K562 (cell line): ENCODE measurements around the gene KRTAP5-11. TPM values are rescaled to one million over a fixed set of nuclear protein-coding genes. Genes with fewer than 3 reads are reported as not detected.

Source experiments
- ATAC-seq: fragments of 200-7000 bp; cut with Tn5 transposase; 3 replicates; pipeline ENCODE4 v1.9.1; 2020; ENCODE audit warnings: moderate library complexity
- BruUV-seq: library from RNA; stranded (reverse); fragments of 400-500 nt; replicated peaks from 2 replicates; lab custom pipeline; 2021; lab: Mats Ljungman, UMichigan
- CTCF ChIA-PET: fragments of 300-600 bp; formaldehyde crosslinking; extraction: SDS; loops from one replicate; lab custom pipeline; 2021; ENCODE audit warnings: low intra/inter-chr PET ratio; lab: Yijun Ruan, JAX
- POLR2A ChIA-PET: fragments of 300-600, 350-650 bp; sonication (Branson Sonifier 250); formaldehyde crosslinking; extraction: SDS; loops from one replicate; lab custom pipeline; 2021; ENCODE audit warnings: antibody characterized with exemption, inconsistent platforms; lab: Yijun Ruan, JAX
- DNase-seq, 4 experiments: peaks; one replicate each; pipeline versions ENCODE4 v3.0.0 to v3.0.0-alpha.2; 2011 to 2018; ENCODE audit warnings: low spot score in 3 of 4, mixed read lengths in 3 of 4; ENCODE audit errors: extremely low read depth in 1 of 4
- FAIRE-seq: peaks from 2 replicates; lab custom pipeline; 2011; peaks lifted over from hg19 to GRCh38; lab: Jason Lieb, UNC
- H2AFZ ChIP-seq: 2 replicates; pipeline ENCODE4 v1.6.0; 2011; ENCODE audit warnings: low read depth, low read length, control low read depth, inconsistent platforms
- H3K27ac ChIP-seq: fragments of 200-600 bp; 3 replicates; pipeline ENCODE4 v1.8.0; 2011; ENCODE audit warnings: low read depth, mild to moderate bottlenecking, control low read depth, inconsistent platforms, low read length, moderate library complexity, mixed read lengths; ENCODE audit errors: extremely low read depth
- H3K27me3 ChIP-seq, 2 experiments: fragments of 300-600 bp in 1 of 2; 2 replicates in 1 of 2; 3 replicates in 1 of 2; pipeline versions ENCODE4 v1.6.0 to v1.8.0; 2011; ENCODE audit warnings: inconsistent platforms in 2 of 2, low read length in 2 of 2, mild to moderate bottlenecking in 1 of 2, mixed read lengths in 1 of 2, moderate library complexity in 1 of 2; ENCODE audit not compliant: control insufficient read depth in 2 of 2, insufficient read depth in 2 of 2
- H3K36me3 ChIP-seq: fragments of 300-600 bp; 3 replicates; pipeline ENCODE4 v1.8.0; 2011; ENCODE audit warnings: mild to moderate bottlenecking, low read length, inconsistent platforms; ENCODE audit not compliant: control insufficient read depth, insufficient read depth
- H3K4me1 ChIP-seq, 2 experiments: fragments of 200-600 bp in 1 of 2; replicated peaks in 1 of 2; 2 replicates in 1 of 2; 3 replicates in 1 of 2; pipeline versions ENCODE4 v1.5.1 to v1.8.0; 2011; ENCODE audit warnings: inconsistent platforms in 2 of 2, low read length in 2 of 2, mild to moderate bottlenecking in 1 of 2, mixed read lengths in 1 of 2, moderate library complexity in 1 of 2; ENCODE audit not compliant: control insufficient read depth in 2 of 2, insufficient read depth in 2 of 2
- H3K4me2 ChIP-seq: 2 replicates; pipeline ENCODE4 v1.6.1; 2011; ENCODE audit warnings: low read length, control low read depth, inconsistent platforms, mixed read lengths; ENCODE audit not compliant: insufficient read depth
- H3K4me3 ChIP-seq: fragments of 200-600 bp; sonication (generic), shearing (Covaris generic); 2 replicates; pipeline ENCODE4 v1.5.1; 2016; ENCODE audit warnings: control low read depth, inconsistent platforms
- H3K79me2 ChIP-seq: fragments of 200-600 bp; 3 replicates; pipeline ENCODE4 v1.8.0; 2011; ENCODE audit warnings: low read length, inconsistent platforms; ENCODE audit not compliant: control insufficient read depth, insufficient read depth
- H3K9ac ChIP-seq, 2 experiments: 2 replicates each; pipeline versions ENCODE4 v1.6.0 to v1.6.1; 2011; ENCODE audit warnings: low read depth in 2 of 2, low read length in 2 of 2, control low read depth in 1 of 2, inconsistent platforms in 1 of 2, mild to moderate bottlenecking in 1 of 2, mixed read lengths in 1 of 2; ENCODE audit not compliant: insufficient read depth in 1 of 2
- H3K9me1 ChIP-seq: one replicate; pipeline ENCODE4 v1.6.0; 2011; ENCODE audit warnings: inconsistent platforms, mild to moderate bottlenecking, low read length, moderate library complexity; ENCODE audit not compliant: control insufficient read depth, insufficient read depth
- H3K9me3 ChIP-seq: replicated peaks from 2 replicates; pipeline ENCODE4 v1.5.1; 2011; ENCODE audit warnings: low read depth, low read length, inconsistent platforms; ENCODE audit not compliant: control insufficient read depth, insufficient read depth
- H4K20me1 ChIP-seq: replicated peaks from 2 replicates; pipeline ENCODE4 v1.6.1; 2011; ENCODE audit warnings: low read length, inconsistent platforms, mixed read lengths; ENCODE audit not compliant: control insufficient read depth, insufficient read depth
- BCOR ChIP-seq: fragments of 450-650 bp; IDR thresholded peaks from 2 replicates; pipeline ENCODE4 v1.6.1; 2016
- ETV1 ChIP-seq: fragments of 450-650 bp; conservative IDR thresholded peaks from 2 replicates; pipeline ENCODE4 v1.6.1; 2016; ENCODE audit warnings: missing genetic modification characterization, control low read depth, low read depth, missing compliant biosample characterization
- FOS ChIP-seq: IDR thresholded peaks from 3 replicates; pipeline ENCODE4 v1.6.1; 2011; ENCODE audit not compliant: insufficient read length; ENCODE audit errors: extremely low read depth
- HNRNPH1 ChIP-seq: fragments of 200-400 bp; formaldehyde crosslinking; optimal IDR thresholded peaks from 2 replicates; pipeline ENCODE3; 2017; ENCODE audit warnings: low read depth, mild to moderate bottlenecking, low read length, moderate library complexity
- HNRNPUL1 ChIP-seq: fragments of 200-400 bp; formaldehyde crosslinking; IDR thresholded peaks from 2 replicates; pipeline ENCODE4 v1.6.1; 2017; ENCODE audit warnings: low read length
- LCOR ChIP-seq: sonication (generic); formaldehyde crosslinking; IDR thresholded peaks from 2 replicates; pipeline ENCODE4 v1.8.0; 2022; ENCODE audit warnings: mild to moderate bottlenecking, missing genetic modification reagents
- MTA1 ChIP-seq: fragments of 450-650 bp; IDR thresholded peaks from 2 replicates; pipeline ENCODE4 v1.6.1; 2017; ENCODE audit warnings: borderline replicate concordance
- MTA3 ChIP-seq: fragments of 450-650 bp; formaldehyde crosslinking; IDR thresholded peaks from 2 replicates; pipeline ENCODE4 v1.6.1; 2017; ENCODE audit warnings: mild to moderate bottlenecking, borderline replicate concordance
- NR2C1 ChIP-seq, 2 experiments: fragments of 450-650 bp; IDR thresholded peaks; 2 replicates each; pipeline ENCODE4 v1.6.1; 2017; ENCODE audit warnings: mild to moderate bottlenecking in 2 of 2, antibody characterized with exemption in 1 of 2, inconsistent platforms in 1 of 2, missing compliant biosample characterization in 1 of 2, missing genetic modification characterization in 1 of 2
- NRF1 ChIP-seq, 2 experiments: fragments of 450-650 bp; IDR thresholded peaks in 1 of 2; conservative IDR thresholded peaks in 1 of 2; 2 replicates each; pipeline ENCODE4 v1.6.1; 2014; ENCODE audit warnings: mild to moderate bottlenecking in 2 of 2
- PKNOX1 ChIP-seq: fragments of 450-650 bp; IDR thresholded peaks from 2 replicates; pipeline ENCODE4 v1.6.1; 2016
- USF2 ChIP-seq: sonication (generic); formaldehyde crosslinking; IDR thresholded peaks from 2 replicates; pipeline ENCODE4 v1.5.0; 2020; ENCODE audit warnings: missing genetic modification reagents
- ZNF175 ChIP-seq: fragments of 200-800 bp; sonication (Bioruptor generic); IDR thresholded peaks from 2 replicates; pipeline ENCODE4 v1.6.1; 2016; ENCODE audit warnings: low read depth, mild to moderate bottlenecking, missing genetic modification characterization, missing compliant biosample characterization
- ZNF253 ChIP-seq: fragments of 250-450 bp; sonication (Bioruptor Pico); conservative IDR thresholded peaks from 2 replicates; pipeline ENCODE4 v1.6.1; 2021; ENCODE audit warnings: mild to moderate bottlenecking
- ZNF77 ChIP-seq: fragments of 250-450 bp; sonication (Bioruptor Pico); IDR thresholded peaks from 2 replicates; pipeline ENCODE4 v1.5.0; 2020
- WGBS: fragments of 100-300 bp; shearing (Covaris generic); methylation state at CpG from one replicate; pipeline ENCODE4 v1.1.6; 2016; ENCODE audit warnings: low coverage, mixed read lengths; ENCODE audit not compliant: insufficient coverage; ENCODE audit errors: missing lambda C conversion rate; 5-methylcytosine and 5-hydroxymethylcytosine counted together
- in situ Hi-C: fragments of 300-500 bp; cut with MboI; formaldehyde crosslinking; loops from 4 replicates; pipeline ENCODE4 v1.15.0; 2018; ENCODE audit warnings: inconsistent platforms, mixed read lengths
- intact Hi-C: fragments of 100-400 bp; cut with micrococcal nuclease; formaldehyde crosslinking; loops from 2 replicates; pipeline ENCODE4 v1.14.2; 2022
- polyA plus RNA-seq, 8 experiments: library from polyadenylated mRNA; depleted of rRNA in 4 of 8; stranded (reverse) in 5 of 8; unstranded in 3 of 8; fragments of >200 nt; fragmentation: Nextera tagmentation in 2 of 8; fragmentation: Illumina TruSeq in 1 of 8; extraction: Ambion mirVana in 2 of 8; extraction: Trizol in 1 of 8; gene quantifications; 2 replicates each; pipeline versions ENCODE4 v1.2.1 to v1.2.3, GENCODE V29; 2011 to 2014; ENCODE audit warnings: inconsistent platforms in 1 of 8, missing spikeins in 1 of 8
- total RNA-seq, 7 experiments: library from RNA; depleted of rRNA in 6 of 7; stranded (reverse); fragments of >200 nt in 6 of 7; fragmentation: Illumina TruSeq in 2 of 7; extraction: Trizol in 2 of 7; gene quantifications; 2 replicates each; pipeline versions ENCODE4 v1.2.1 to v1.2.3, GENCODE V29; 2011 to 2021; ENCODE audit warnings: low replicate concordance in 1 of 7
- TF ChIP-seq, protein P1 (sequence below): fragments of 250-450 bp; sonication (Bioruptor Pico); IDR thresholded peaks from 2 replicates; pipeline ENCODE4 v1.5.0; 2020; ENCODE audit warnings: mild to moderate bottlenecking

KRTAP5-11 gene
- total and polyA plus RNA-seq, 9 of the 15 experiments (the other 6 are each of a cell fraction or from before 2014, with no cell fraction given): not detected

DNA sequence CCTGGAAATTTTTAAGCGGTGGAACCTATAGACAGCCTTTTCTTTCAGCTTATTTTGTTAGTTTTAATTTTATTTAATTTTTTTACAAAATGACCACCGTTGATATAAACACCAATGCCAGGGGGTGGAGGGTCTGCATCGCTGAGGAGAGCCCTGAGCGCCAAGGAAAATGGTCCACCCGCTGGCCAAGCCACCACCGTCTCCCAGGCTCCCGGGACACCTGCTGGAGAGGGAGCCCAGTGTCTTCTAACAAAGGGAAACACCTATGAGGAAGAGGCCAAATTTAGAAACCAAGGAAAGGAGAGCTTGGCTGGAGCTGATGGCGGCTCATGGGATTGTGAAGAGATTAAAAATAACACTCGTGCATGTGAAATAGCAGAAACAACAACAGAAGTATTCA is 45.1 kb downstream of the KRTAP5-11 start:
- ATAC-seq: no peak
- TF ChIP-seq FOS (no peak), ZNF253 (CRISPR knock-in tag) (no peak), NR2C1 (IDR thresholded peaks at IDR 0.05) (no peak), NR2C1 (tag; IDR thresholded peaks at IDR 0.05) (no peak), PKNOX1 (no peak), LCOR (CRISPR knock-in tag) (no peak), MTA1 (no peak), HNRNPUL1 (no peak), ZNF175 (CRISPR knock-in tag) (no peak), MTA3 (no peak), NRF1 (conservative IDR thresholded peaks at IDR 0.05 in 1 of 2, IDR thresholded peaks at IDR 0.05 in 1 of 2) (no peak), HNRNPH1 (no peak), ZNF77 (no peak), ETV1 (no peak), BCOR (no peak), USF2 (no peak)
- TF ChIP-seq, protein P1, sequence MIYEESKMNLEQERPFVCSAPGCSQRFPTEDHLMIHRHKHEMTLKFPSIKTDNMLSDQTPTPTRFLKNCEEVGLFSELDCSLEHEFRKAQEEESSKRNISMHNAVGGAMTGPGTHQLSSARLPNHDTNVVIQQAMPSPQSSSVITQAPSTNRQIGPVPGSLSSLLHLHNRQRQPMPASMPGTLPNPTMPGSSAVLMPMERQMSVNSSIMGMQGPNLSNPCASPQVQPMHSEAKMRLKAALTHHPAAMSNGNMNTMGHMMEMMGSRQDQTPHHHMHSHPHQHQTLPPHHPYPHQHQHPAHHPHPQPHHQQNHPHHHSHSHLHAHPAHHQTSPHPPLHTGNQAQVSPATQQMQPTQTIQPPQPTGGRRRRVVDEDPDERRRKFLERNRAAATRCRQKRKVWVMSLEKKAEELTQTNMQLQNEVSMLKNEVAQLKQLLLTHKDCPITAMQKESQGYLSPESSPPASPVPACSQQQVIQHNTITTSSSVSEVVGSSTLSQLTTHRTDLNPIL (CRISPR knock-in tag): no peak
- Histone ChIP-seq H3K4me1 (peaks cover 2 to 4% of the 10 kb centered on the region in 2 experiments; a peak in 4 of 5 replicates), H3K4me2 (no peak overlapping the region), H3K36me3 (no peaks in the 10 kb centered on the region), H3K79me2 (no peaks in the 10 kb centered on the region), H2AFZ (no peak overlapping the region), H3K9me1 (no peaks in the 10 kb centered on the region), H3K9ac (no peak overlapping the region), H3K27ac (no peak overlapping the region), H4K20me1 (no peaks in the 10 kb centered on the region), H3K4me3 (no peak overlapping the region), H3K9me3 (peaks cover 2% of the 10 kb centered on the region; the same call in 1 of the 2 replicates), H3K27me3 (peaks cover 26 to 40% of the 10 kb centered on the region in 2 experiments; a peak in 3 of 5 replicates)
- no TSS peak for BruUV-seq
- in situ Hi-C loops (no loop called here), intact Hi-C loops (loop anchor here (10.0 kb wide), 1 partner anchor 93 kb away; the partner anchor contains the start of gene DHCR7)
- ChIA-PET POLR2A (interaction anchor here (1.5 kb wide), 1 partner anchor 12 kb away, joined by 5 read pairs; no protein-coding TSS in a partner anchor), CTCF (no interaction called here)
- WGBS: 18% methylated on average over 9 of the region's 9 CpGs
- no peak for DNase-seq
- FAIRE-seq: no peak
